Brain microvascular endothelial cell (primary cell): ENCODE measurements around the gene NR2F1.
A peak's percentile ranks its signal among the peaks of the same experiment; 100 is the strongest.

ENCODE experiments used
- DNase-seq: peaks from one replicate; pipeline ENCODE4 v3.0.0-alpha.2; 2020
- H3K27ac ChIP-seq: fragments of 250-450 bp; sonication (Bioruptor Pico); 2 replicates; pipeline ENCODE4 v1.5.1; 2020; ENCODE audit warnings: mild to moderate bottlenecking, moderate library complexity
- H3K27me3 ChIP-seq: fragments of 250-450 bp; sonication (Bioruptor Pico); replicated peaks from 2 replicates; pipeline ENCODE4 v1.5.1; 2020; ENCODE audit warnings: mild to moderate bottlenecking
- H3K36me3 ChIP-seq: fragments of 250-450 bp; sonication (Bioruptor Pico); replicated peaks from 2 replicates; pipeline ENCODE4 v1.5.1; 2020; ENCODE audit warnings: mild to moderate bottlenecking
- H3K4me3 ChIP-seq: 2 replicates; pipeline ENCODE4 v1.5.1; 2011; ENCODE audit warnings: low read depth, mild to moderate bottlenecking, control low read depth, low read length, moderate library complexity
- in situ Hi-C: cut with HindIII; loops from 2 replicates; pipeline ENCODE4 v1.10.0; 2017; ENCODE audit warnings: low sequenced_read_pairs, low pct_ligation_motif_present
- TF ChIP-seq, protein P1 (sequence below): IDR thresholded peaks from 2 replicates; pipeline ENCODE4 v1.5.1; 2011; ENCODE audit warnings: low read depth, mild to moderate bottlenecking, moderate library complexity, low read length, control low read depth, inconsistent platforms; ENCODE audit errors: missing control alignments

Gene NR2F1

DNA sequence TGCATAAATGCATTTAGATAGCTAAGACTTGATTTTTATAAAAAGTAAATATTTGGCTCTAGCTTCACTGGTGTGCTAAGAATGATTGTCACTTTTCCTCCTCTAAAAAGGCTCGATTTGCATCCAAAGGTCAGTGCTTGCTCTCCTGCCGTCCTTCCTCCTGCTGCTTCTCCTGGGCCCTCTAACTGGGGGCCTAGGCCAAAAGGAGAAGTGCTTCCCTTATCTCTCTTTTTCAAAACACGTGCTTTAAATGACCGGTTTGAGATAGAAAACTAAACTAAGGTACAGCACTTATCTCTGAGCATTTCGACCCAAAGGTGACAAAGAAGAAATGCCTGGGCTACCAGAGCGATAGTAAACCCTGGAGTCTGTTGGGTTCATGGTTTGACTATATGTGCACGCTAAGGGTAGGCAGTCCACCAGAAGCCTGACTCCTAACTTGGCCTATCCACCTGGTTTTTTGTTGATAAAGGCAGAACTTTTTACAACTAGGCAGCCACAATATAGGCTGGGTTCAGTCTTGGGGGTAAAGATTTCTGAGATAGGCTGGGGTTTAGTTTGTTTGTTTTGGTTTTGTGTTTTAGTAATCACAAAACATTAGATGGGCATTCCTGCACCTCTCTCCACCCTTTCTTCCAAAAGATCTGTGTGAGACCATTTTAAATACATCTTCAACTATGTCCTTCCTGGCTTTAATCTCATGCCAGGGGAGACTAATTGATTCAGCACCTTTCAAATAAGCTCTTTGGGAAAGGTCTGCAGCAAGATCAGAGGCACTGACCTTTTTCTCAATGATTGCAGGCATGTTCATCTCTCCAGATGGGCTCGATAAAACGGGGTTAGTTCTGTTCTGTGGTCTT is 5.8 kb upstream of the NR2F1 start:
- DNase-seq = no peak
- H3K27me3 ChIP-seq = no peaks in the 10 kb centered on the region
- in situ Hi-C loops = no loop called here
- TF ChIP-seq, protein P1, sequence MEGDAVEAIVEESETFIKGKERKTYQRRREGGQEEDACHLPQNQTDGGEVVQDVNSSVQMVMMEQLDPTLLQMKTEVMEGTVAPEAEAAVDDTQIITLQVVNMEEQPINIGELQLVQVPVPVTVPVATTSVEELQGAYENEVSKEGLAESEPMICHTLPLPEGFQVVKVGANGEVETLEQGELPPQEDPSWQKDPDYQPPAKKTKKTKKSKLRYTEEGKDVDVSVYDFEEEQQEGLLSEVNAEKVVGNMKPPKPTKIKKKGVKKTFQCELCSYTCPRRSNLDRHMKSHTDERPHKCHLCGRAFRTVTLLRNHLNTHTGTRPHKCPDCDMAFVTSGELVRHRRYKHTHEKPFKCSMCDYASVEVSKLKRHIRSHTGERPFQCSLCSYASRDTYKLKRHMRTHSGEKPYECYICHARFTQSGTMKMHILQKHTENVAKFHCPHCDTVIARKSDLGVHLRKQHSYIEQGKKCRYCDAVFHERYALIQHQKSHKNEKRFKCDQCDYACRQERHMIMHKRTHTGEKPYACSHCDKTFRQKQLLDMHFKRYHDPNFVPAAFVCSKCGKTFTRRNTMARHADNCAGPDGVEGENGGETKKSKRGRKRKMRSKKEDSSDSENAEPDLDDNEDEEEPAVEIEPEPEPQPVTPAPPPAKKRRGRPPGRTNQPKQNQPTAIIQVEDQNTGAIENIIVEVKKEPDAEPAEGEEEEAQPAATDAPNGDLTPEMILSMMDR = no peak
- H3K36me3 ChIP-seq = peaks cover 13% of the 10 kb centered on the region
- H3K27ac ChIP-seq = peak overlapping the region; percentile 5
- no peak overlapping the region for H3K4me3 ChIP-seq

DNA sequence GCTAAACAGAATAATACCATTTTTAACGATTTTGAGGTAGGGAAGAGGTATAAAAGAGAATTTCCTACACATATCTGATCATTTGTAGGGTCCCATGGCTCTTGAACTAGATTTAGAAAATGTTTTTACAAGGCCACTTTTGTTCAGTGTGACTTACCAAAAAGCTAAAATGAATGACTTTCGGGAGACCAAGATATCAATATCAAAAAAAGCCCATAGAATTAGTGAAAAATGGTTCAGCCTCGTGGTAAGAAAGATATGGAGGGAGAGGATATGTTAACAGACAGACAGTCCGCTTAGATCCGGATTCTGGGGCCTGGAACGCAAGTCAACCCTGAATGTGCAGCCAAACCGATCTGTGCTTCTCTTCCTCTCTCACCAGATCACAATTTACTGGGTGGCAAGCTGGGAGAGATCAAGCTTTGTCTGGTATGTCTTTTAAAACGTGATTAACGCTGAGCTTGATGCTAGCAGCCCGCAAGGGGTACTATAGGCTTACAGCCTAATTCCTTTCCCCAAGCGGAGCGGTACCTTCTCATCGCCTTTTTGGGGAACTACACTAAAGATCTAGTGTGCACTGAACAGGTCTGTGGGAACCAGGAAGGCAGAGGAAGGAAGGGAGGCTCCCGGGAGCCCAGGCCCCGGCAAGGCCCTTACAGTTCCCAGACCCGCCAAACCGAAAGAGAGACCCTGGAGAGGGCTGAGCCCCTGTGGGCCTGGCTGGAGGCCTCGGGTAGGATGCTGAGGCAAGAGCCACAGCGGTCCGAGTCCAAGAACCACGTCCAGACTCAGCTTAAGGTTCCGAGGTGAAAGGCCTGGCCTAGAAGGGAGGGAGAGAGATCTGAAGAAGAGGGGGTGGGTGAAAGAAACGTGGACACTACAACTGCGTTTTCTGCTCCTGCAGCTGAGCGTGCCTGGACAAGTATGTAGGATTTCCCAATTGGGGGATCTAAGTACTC is 4.9 kb upstream of the NR2F1 start:
- no peaks in the 10 kb centered on the region for H3K27me3 ChIP-seq
- H3K27ac ChIP-seq = peak overlapping the region; percentile 86
- in situ Hi-C loops = no loop called here
- TF ChIP-seq, protein P1 = no peak
- peaks cover 4% of the 10 kb centered on the region for H3K36me3 ChIP-seq
- peak overlapping the region; percentile 68 for H3K4me3 ChIP-seq
- no peak for DNase-seq

DNA sequence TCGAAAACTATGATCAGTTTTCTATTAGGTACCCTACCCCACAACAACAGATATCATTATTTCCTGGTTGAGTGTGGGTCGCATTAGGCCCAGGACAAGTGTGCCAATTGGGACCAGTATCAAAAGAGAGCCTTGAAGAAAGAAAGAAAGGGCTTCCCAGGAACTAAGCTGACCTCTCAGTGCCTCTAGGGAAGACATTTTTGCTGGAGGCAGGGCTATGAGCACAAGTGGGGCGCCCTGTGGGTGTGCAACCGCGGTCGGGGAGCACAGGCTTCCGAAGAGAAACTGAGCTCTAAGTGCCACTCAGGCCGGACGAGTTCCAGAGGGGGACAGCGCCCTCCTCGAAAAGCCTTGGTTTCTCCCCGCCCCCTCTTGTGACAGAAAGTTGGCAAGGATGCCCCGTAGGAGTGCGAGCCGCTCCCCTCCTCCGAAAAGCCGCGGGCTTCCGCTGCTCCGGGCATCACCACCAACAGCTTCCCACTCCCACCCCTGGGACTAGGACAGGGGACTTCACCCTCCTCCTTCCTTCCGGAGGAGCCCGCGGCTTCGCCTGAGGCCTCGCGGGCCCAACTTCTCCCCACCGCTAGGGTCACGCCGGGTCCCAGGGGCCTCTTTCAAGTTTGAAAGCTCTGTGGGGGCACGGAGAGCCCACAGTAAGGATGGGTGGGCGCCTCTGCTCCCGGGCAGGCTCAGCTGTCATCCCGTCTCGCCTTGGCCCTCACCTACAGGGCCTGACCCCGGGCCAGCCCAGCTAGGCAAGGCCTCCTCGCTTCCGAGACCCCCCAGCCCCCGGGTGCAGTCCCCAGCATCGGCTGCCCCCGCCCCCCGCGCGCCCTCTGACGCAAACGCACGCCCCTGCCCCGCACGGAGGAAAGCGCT is 4.0 kb upstream of the NR2F1 start:
- peak overlapping the region; percentile 86 for H3K27ac ChIP-seq

DNA sequence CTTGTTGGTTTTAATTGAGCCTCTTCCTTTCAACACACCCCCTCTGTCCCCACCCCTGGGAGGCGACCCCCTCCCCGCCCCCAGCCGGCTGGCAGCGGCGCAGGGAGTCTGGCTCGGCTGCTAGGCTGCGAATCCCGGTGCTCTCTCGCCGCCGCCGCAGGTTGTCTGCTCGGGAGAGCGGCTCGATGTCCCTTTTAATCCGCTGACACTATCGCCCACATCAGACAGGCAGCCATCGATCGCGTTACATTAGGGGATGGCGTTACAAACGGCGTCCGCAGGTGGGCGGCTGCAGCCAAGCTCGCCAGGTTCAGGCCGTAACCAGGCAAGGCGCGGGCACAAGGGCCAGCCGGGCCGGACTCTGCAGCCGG is 3.3 kb upstream of the NR2F1 start:
- H3K36me3 ChIP-seq = no peaks in the 10 kb centered on the region
- no peak for DNase-seq
- TF ChIP-seq, protein P1 = no peak
- in situ Hi-C loops = no loop called here
- H3K27ac ChIP-seq = peak overlapping the region; percentile 94
- H3K27me3 ChIP-seq = no peaks in the 10 kb centered on the region
- H3K4me3 ChIP-seq = peak overlapping the region; percentile 68

More for the DNA sequence above, 4.0 kb upstream of the NR2F1 start:
- H3K27me3 ChIP-seq = no peaks in the 10 kb centered on the region
- H3K36me3 ChIP-seq = no peaks in the 10 kb centered on the region
- peak overlapping the region; percentile 68 for H3K4me3 ChIP-seq
- DNase-seq = no peak
- TF ChIP-seq, protein P1 = peak; percentile 13
- in situ Hi-C loops = no loop called here
